ENCODE measurements around the gene MEMO1.
"Not testable (repeated sequence)": the region's sequence is repeated elsewhere in the genome, so short reads cannot be mapped to it uniquely, and the experiment has no call there.

MEMO1 gene

GRCh38 chr2:31956312-31956711 is 54.5 kb downstream of the MEMO1 start:
- no peak for DNase-seq

- DNase-seq, result not testable (repeated sequence)
Observed at GRCh38 chr2:31953095-31953494, 57.7 kb downstream of the MEMO1 start.

- DNase-seq, result no peak
Observed at GRCh38 chr2:31950946-31951562, 59.8 kb downstream of the MEMO1 start.

GRCh38 chr2:31947871-31948270 is 62.9 kb downstream of the MEMO1 start:
- DNase-seq, result no peak

- DNase-seq, result no peak
Observed at GRCh38 chr2:31946838-31947237, 64.0 kb downstream of the MEMO1 start.

GRCh38 chr2:31945572-31945935 is 65.3 kb downstream of the MEMO1 start:
- DNase-seq, result no peak

GRCh38 chr2:31944828-31945571 is 65.8 kb downstream of the MEMO1 start:
- DNase-seq, result no peak

GRCh38 chr2:31943636-31944225 is 67.1 kb downstream of the MEMO1 start:
- DNase-seq, result no peak

GRCh38 chr2:31940920-31941319 is 69.9 kb downstream of the MEMO1 start:
- DNase-seq, result no peak

GRCh38 chr2:31937741-31938140 is 73.1 kb downstream of the MEMO1 start:
- DNase-seq, result no peak

GRCh38 chr2:31935370-31935769 is 75.4 kb downstream of the MEMO1 start:
- no peak for DNase-seq

- no peak for DNase-seq
Observed at GRCh38 chr2:31933066-31933465, 77.7 kb downstream of the MEMO1 start.

- no peak for DNase-seq
Observed at GRCh38 chr2:31932589-31932988, 78.2 kb downstream of the MEMO1 start.

GRCh38 chr2:31931916-31932315 is 78.9 kb downstream of the MEMO1 start:
- no peak for DNase-seq

GRCh38 chr2:31925517-31925916 is 85.3 kb downstream of the MEMO1 start:
- no peak for DNase-seq

GRCh38 chr2:31923662-31924061 is 87.1 kb downstream of the MEMO1 start:
- DNase-seq, result no peak

- no peak for DNase-seq
Observed at GRCh38 chr2:31922542-31923408, 88.0 kb downstream of the MEMO1 start.

- DNase-seq, result no peak
Observed at GRCh38 chr2:31920962-31921361, 89.8 kb downstream of the MEMO1 start.

GRCh38 chr2:31919499-31919898 is 91.3 kb downstream of the MEMO1 start:
- no peak for DNase-seq

- DNase-seq, result no peak
Observed at GRCh38 chr2:31909661-31910060, 101.1 kb downstream of the MEMO1 start.

- not testable (repeated sequence) for DNase-seq
Observed at GRCh38 chr2:31907491-31907890, 103.3 kb downstream of the MEMO1 start.

GRCh38 chr2:31903109-31903780 is 107.6 kb downstream of the MEMO1 start:
- DNase-seq, result no peak

- DNase-seq, result no peak
Observed at GRCh38 chr2:31901900-31902299, 108.9 kb downstream of the MEMO1 start.
